OCI-LY7 (cell line): ENCODE data around the gene ABI3BP. TPM values are rescaled to one million over a fixed set of nuclear protein-coding genes. Genes with fewer than 3 reads are reported as not detected.

ENCODE experiments used
- BruUV-seq: library from RNA; stranded (reverse); fragments of 400-500 nt; replicated peaks from 2 replicates; lab custom pipeline; 2021; lab: Mats Ljungman, UMichigan
- CTCF ChIA-PET: fragments of 300-600 bp; sonication (Branson Sonifier 250); formaldehyde crosslinking; loops from one replicate; lab custom pipeline; 2022; ENCODE audit warnings: antibody characterized with exemption; ENCODE audit not compliant: unreplicated experiment; lab: Charles Lee
- POLR2A ChIA-PET: fragments of 300-600 bp; sonication (Branson Sonifier 250); formaldehyde crosslinking; loops from one replicate; lab custom pipeline; 2022; ENCODE audit warnings: antibody characterized with exemption; lab: Charles Lee
- DNase-seq: peaks from one replicate; pipeline ENCODE4 v3.0.0-alpha.2; 2015; ENCODE audit warnings: low spot score
- H2AFZ ChIP-seq: fragments of 200-600 bp; sonication (generic), shearing (Covaris generic); 2 replicates; pipeline ENCODE4 v1.6.1; 2014; ENCODE audit warnings: mild to moderate bottlenecking, antibody characterized with exemption, low read length, moderate library complexity
- H3K27ac ChIP-seq: fragments of 200-600 bp; sonication (generic); 2 replicates; pipeline ENCODE4 v1.5.1; 2014; ENCODE audit warnings: mixed run types, low read depth, mild to moderate bottlenecking, moderate library complexity, low read length, inconsistent platforms; ENCODE audit not compliant: poor library complexity, severe bottlenecking
- H3K36me3 ChIP-seq: fragments of 200-600 bp; sonication (generic); 2 replicates; pipeline ENCODE4 v1.6.1; 2014; ENCODE audit warnings: mild to moderate bottlenecking, antibody characterized with exemption, low read length, moderate library complexity, mixed read lengths; ENCODE audit not compliant: insufficient read depth
- H3K4me1 ChIP-seq: fragments of 200-600 bp; sonication (generic); 2 replicates; pipeline ENCODE4 v1.5.1; 2014; ENCODE audit warnings: mild to moderate bottlenecking, low read length; ENCODE audit not compliant: insufficient read depth, poor library complexity, severe bottlenecking
- H3K4me2 ChIP-seq: fragments of 200-600 bp; sonication (generic); 2 replicates; pipeline ENCODE4 v1.6.1; 2014; ENCODE audit warnings: mild to moderate bottlenecking, low read length
- H3K4me3 ChIP-seq: fragments of 200-600 bp; sonication (generic); 2 replicates; pipeline ENCODE4 v1.5.1; 2014; ENCODE audit warnings: mild to moderate bottlenecking, low read depth, low read length; ENCODE audit not compliant: poor library complexity, severe bottlenecking
- H3K79me2 ChIP-seq: fragments of 200-600 bp; sonication (generic); 2 replicates; pipeline ENCODE4 v1.6.1; 2016; ENCODE audit warnings: low read depth, mild to moderate bottlenecking, low read length, moderate library complexity, mixed read lengths; ENCODE audit not compliant: insufficient read depth
- H3K9me2 ChIP-seq: fragments of 200-600 bp; sonication (generic); 2 replicates; pipeline ENCODE4 v1.6.1; 2016; ENCODE audit warnings: mild to moderate bottlenecking, low read length, mixed read lengths; ENCODE audit not compliant: insufficient read depth
- H3K9me3 ChIP-seq: fragments of 200-600 bp; sonication (generic); 2 replicates; pipeline ENCODE4 v1.6.1; 2014; ENCODE audit warnings: mild to moderate bottlenecking, mixed run types, low read length, mixed read lengths
- H4K20me1 ChIP-seq: fragments of 200-600 bp; sonication (generic); 2 replicates; pipeline ENCODE4 v1.6.1; 2014; ENCODE audit warnings: mild to moderate bottlenecking, antibody characterized with exemption, low read length, moderate library complexity, mixed read lengths; ENCODE audit not compliant: insufficient read depth
- CTCF ChIP-seq: fragments of 200-600 bp; sonication (generic); conservative IDR thresholded peaks from 2 replicates; pipeline ENCODE4 v1.5.1; 2014; ENCODE audit warnings: mild to moderate bottlenecking, antibody characterized with exemption, low read length, moderate library complexity, mixed read lengths
- EZH2phosphoT487 ChIP-seq: fragments of 200-600 bp; sonication (generic); IDR thresholded peaks from 2 replicates; pipeline ENCODE4 v1.6.1; 2018; ENCODE audit warnings: low read depth, borderline replicate concordance, mild to moderate bottlenecking, mixed run types, antibody characterized with exemption, low read length, moderate library complexity, mixed read lengths
- intact Hi-C: fragments of 100-400 bp; cut with micrococcal nuclease; formaldehyde crosslinking; loops from one replicate; pipeline ENCODE4 v1.10.0; 2022; ENCODE audit not compliant: unreplicated experiment
- total RNA-seq, 2 experiments: library from RNA; depleted of rRNA in 1 of 2; stranded (reverse); fragments of >200 nt in 1 of 2; shearing (Covaris generic) in 1 of 2; gene quantifications; 2 replicates each; pipeline ENCODE4 v1.2.3, GENCODE V29; 2014 to 2022

The ABI3BP gene
- total RNA-seq, 2 experiments from 2014 or later, result not detected

- no peak for DNase-seq
- ChIA-PET POLR2A (no interaction called here), CTCF (no interaction called here)
- Histone ChIP-seq H3K4me1 (no peaks in the 10 kb centered on the region), H3K4me2 (no peak overlapping the region), H3K27ac (no peak overlapping the region), H3K79me2 (no peaks in the 10 kb centered on the region), H3K9me2 (no peaks in the 10 kb centered on the region), H3K36me3 (no peaks in the 10 kb centered on the region), H4K20me1 (no peaks in the 10 kb centered on the region), H3K9me3 (no peaks in the 10 kb centered on the region), H2AFZ (no peak overlapping the region), H3K4me3 (no peak overlapping the region)
- BruUV-seq, result no TSS peak
- no peak for TF ChIP-seq CTCF
- TF ChIP-seq EZH2phosphoT487, result no peak
- intact Hi-C loops, result no loop called here
Measured at GRCh38 chr3:100781301-100781700, 211.9 kb downstream of the ABI3BP start.

GRCh38 chr3:100780071-100780622, 213.1 kb downstream of the ABI3BP start:
- H3K79me2 ChIP-seq, result no peaks in the 10 kb centered on the region
- DNase-seq, result no peak
- H3K9me2 ChIP-seq, result no peaks in the 10 kb centered on the region
- H2AFZ ChIP-seq, result no peak overlapping the region
- H3K9me3 ChIP-seq, result no peaks in the 10 kb centered on the region
- BruUV-seq, result no TSS peak
- no peaks in the 10 kb centered on the region for H4K20me1 ChIP-seq
- H3K4me2 ChIP-seq, result no peak overlapping the region
- POLR2A ChIA-PET, result no interaction called here
- CTCF ChIA-PET, result no interaction called here
- no peak overlapping the region for H3K4me3 ChIP-seq
- intact Hi-C loops, result no loop called here
- TF ChIP-seq CTCF (no peak), EZH2phosphoT487 (no peak)
- no peak overlapping the region for H3K27ac ChIP-seq
- no peaks in the 10 kb centered on the region for H3K36me3 ChIP-seq
- H3K4me1 ChIP-seq, result no peaks in the 10 kb centered on the region

GRCh38 chr3:100779480-100779879, 213.7 kb downstream of the ABI3BP start:
- intact Hi-C loops, result no loop called here
- Histone ChIP-seq H3K79me2 (no peaks in the 10 kb centered on the region), H3K27ac (no peak overlapping the region), H3K4me1 (no peaks in the 10 kb centered on the region), H3K4me3 (no peak overlapping the region), H4K20me1 (no peaks in the 10 kb centered on the region), H3K4me2 (no peak overlapping the region), H3K9me2 (no peaks in the 10 kb centered on the region), H3K36me3 (no peaks in the 10 kb centered on the region), H3K9me3 (no peaks in the 10 kb centered on the region), H2AFZ (no peak overlapping the region)
- no TSS peak for BruUV-seq
- no peak for DNase-seq
- ChIA-PET POLR2A (no interaction called here), CTCF (interaction anchor here (0.6 kb wide), 1 partner anchor 142 kb away, joined by 3 read pairs; no protein-coding TSS in a partner anchor)
- TF ChIP-seq EZH2phosphoT487 (no peak), CTCF (no peak)
